Mammary epithelial cell (primary cell): Measurements from ENCODE around the gene RPS19BP1.

Source experiments
- CTCF ChIP-seq, 2 donors: IDR thresholded peaks in 1 of 2; conservative IDR thresholded peaks in 1 of 2; 2 replicates each; pipeline ENCODE4 v1.5.1; 2011 to 2012; ENCODE audit warnings: inconsistent platforms in 2 of 2, low read length in 2 of 2, mild to moderate bottlenecking in 2 of 2, control low read depth in 1 of 2, low read depth in 1 of 2; ENCODE audit not compliant: insufficient read depth in 1 of 2; ENCODE audit errors: extremely low read depth in 1 of 2
- EZH2 ChIP-seq: IDR thresholded peaks from 2 replicates; pipeline ENCODE4 v1.6.1; 2012; ENCODE audit warnings: low read length, inconsistent platforms, borderline replicate concordance

GRCh38 chr22:39497429-39497828 lies 35.1 kb downstream of the RPS19BP1 start:
- TF ChIP-seq CTCF (conservative IDR thresholded peaks at IDR 0.05 in 1 of 2, IDR thresholded peaks at IDR 0.05 in 1 of 2; ENCODE audit: extremely low read depth in 1 of 2, insufficient read depth in 1 of 2, low read depth in 1 of 2, low read length in 2 of 2) (no peak), EZH2 (no peak)
